Esophagus muscularis mucosa (tissue), 4 donors: Measurements from ENCODE around the gene THRB.

Experiments
- CTCF ChIP-seq, 3 experiments: fragments of 200-600 bp in 2 of 3; fragments of 450-650 bp in 1 of 3; sonication (generic) in 2 of 3; IDR thresholded peaks; one replicate each; pipeline ENCODE4 v1.5.1; 2017 to 2019; ENCODE audit warnings: antibody characterized with exemption in 3 of 3, mild to moderate bottlenecking in 2 of 3, moderate library complexity in 1 of 3
- EP300 ChIP-seq: sonication (generic); formaldehyde crosslinking; IDR thresholded peaks from one replicate; pipeline ENCODE4 v1.6.1; 2017; ENCODE audit warnings: antibody characterized with exemption
- POLR2A ChIP-seq: fragments of 450-650 bp; IDR thresholded peaks from one replicate; pipeline ENCODE4 v1.6.1; 2017; ENCODE audit warnings: antibody characterized with exemption, moderate library complexity, mild to moderate bottlenecking, low read depth
- POLR2AphosphoS5 ChIP-seq, 2 donors: sonication (generic); formaldehyde crosslinking; IDR thresholded peaks; one replicate each; pipeline ENCODE4 v1.6.1; 2017; ENCODE audit warnings: antibody characterized with exemption in 2 of 2

DNA sequence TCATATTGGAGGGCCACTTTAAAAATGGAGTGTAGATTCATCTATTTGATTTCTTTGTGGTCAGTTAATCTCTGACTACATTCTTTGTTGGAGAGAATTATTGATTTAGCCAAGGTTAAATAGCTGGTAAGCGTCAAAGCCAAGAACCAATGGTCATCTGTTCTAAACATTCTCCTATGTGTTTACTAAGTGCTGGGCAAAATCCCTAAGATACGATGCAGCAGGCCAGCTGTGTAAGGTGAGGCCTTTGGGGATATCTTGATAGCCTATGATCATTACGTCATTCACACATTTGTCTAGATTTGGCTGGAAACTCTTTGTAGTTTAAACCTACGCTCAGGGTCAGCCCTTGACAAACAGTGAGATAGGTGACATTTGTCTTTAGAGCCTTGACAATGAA, 313.4 kb downstream of the THRB start:
- TF ChIP-seq CTCF (IDR thresholded peaks at IDR 0.05) (no peak), POLR2A (no peak), POLR2AphosphoS5 (IDR thresholded peaks at IDR 0.05) (no peak), EP300 (no peak)
